Ramos (cell line): ENCODE measurements around the gene USP38.
"Not testable (repeated sequence)": the region's sequence is repeated elsewhere in the genome, so short reads cannot be mapped to it uniquely, and the experiment has no call there.

Experiments
- in situ Hi-C: fragments of 300-500 bp; cut with MboI; formaldehyde crosslinking; loops from one replicate; pipeline ENCODE4 v1.14.3; 2022; ENCODE audit warnings: low sequenced_read_pairs; ENCODE audit not compliant: unreplicated experiment

Gene USP38

GRCh38 chr4:143184503-143185252, at the start of gene USP38:
TSS of gene USP38 (plus strand) at chr4:143184917. CDS start at chr4:143185451, 534 bp downstream.
- in situ Hi-C loops: no loop called here

- in situ Hi-C loops: no loop called here
These were observed 49.4 kb upstream of the USP38 start for GRCh38 chr4:143135358-143135757.

GRCh38 chr4:143140696-143141095, 44.0 kb upstream of the USP38 start:
- in situ Hi-C loops: no loop called here

DNA sequence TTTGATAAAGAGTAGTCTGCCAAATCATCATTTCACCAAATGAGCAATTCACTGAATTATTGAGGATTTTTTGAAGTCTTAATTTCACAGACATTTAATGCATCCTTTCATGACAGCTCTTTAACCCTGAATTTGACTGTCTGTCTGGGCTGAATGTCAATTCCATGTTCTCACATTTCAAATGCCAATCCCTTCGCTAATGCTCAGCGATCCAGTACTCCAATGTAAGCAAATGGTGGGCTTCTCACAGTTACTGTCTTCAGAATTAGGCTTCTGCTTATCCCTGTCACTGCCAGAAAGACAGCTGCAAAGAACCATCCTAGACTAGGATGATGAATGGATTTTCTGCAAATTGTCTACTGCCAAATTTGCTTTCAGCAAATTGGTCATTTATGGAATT, 36.2 kb upstream of the USP38 start:
- in situ Hi-C loops: no loop called here

- in situ Hi-C loops: no loop called here
These were observed 27.9 kb upstream of the USP38 start for GRCh38 chr4:143156853-143157252.

- in situ Hi-C loops: no loop called here
These were observed 21.1 kb upstream of the USP38 start for GRCh38 chr4:143163614-143164013.

- in situ Hi-C loops: not testable (repeated sequence)
These were observed 18.0 kb upstream of the USP38 start for GRCh38 chr4:143166722-143167121.

DNA sequence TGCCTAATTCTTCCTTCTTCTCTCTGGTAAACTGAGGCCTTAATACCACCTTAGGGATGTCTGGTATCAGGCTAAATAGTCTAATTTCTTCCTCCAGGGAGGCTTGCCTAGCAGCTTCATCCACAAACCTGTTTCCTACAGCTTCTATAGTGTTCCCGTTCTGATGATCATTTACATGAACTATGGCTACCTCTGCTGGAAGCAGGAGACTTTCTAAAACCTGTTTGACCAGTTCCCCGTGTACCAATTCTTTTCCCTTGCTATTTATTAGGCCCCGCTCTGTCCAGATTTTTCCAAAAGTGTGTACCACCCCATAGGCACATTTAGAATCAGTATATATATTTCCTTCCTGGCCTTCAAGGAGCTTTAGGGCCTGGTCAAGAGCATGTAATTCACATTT, 5.8 kb upstream of the USP38 start:
- in situ Hi-C loops: no loop called here

- in situ Hi-C loops: no loop called here
These were observed 1.1 kb upstream of the USP38 start for GRCh38 chr4:143183513-143184216.

- in situ Hi-C loops: no loop called here
These were observed 557 bp upstream of the USP38 start for GRCh38 chr4:143184217-143184502.

- in situ Hi-C loops: no loop called here
These were observed 763 bp downstream of the USP38 start for GRCh38 chr4:143185253-143186107.

DNA sequence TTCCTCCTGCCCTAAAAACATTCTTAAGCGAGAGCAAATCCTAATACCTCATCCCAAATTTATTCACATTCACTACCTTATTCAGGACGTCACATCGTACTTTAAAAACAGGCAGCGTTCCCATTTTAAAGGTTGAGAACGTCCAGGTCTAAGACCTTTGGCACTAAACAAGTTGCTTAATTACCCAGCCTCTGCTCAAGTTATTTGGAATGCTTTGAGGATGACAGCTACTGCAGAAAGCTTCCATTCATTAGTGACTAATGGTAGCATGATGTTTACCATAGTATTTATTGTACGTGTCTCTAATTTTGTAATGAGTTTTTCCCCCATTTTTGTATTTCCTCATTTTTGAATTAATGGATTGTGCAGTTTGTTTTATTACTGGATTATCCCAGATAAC, 1.5 kb downstream of the USP38 start:
- in situ Hi-C loops: no loop called here

DNA sequence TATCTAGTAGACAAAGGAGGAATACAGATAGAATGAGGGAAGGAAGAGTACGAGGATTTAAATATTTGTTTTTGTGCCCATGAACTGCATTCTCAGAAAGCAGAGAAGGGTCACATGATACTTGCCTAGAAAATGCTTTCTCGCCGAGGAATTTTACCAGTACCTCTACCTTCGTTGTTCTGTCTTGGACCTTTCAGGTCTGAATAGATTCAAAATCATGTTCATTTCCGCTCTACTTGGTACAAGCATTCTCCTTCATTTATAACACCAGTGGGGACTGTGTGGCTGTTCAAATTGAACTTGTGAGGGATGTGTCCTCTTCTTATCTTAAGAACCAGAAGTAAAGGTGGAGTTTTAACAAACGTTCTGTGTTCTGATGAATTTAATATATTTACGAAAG, 1.9 kb downstream of the USP38 start:
- in situ Hi-C loops: no loop called here

DNA sequence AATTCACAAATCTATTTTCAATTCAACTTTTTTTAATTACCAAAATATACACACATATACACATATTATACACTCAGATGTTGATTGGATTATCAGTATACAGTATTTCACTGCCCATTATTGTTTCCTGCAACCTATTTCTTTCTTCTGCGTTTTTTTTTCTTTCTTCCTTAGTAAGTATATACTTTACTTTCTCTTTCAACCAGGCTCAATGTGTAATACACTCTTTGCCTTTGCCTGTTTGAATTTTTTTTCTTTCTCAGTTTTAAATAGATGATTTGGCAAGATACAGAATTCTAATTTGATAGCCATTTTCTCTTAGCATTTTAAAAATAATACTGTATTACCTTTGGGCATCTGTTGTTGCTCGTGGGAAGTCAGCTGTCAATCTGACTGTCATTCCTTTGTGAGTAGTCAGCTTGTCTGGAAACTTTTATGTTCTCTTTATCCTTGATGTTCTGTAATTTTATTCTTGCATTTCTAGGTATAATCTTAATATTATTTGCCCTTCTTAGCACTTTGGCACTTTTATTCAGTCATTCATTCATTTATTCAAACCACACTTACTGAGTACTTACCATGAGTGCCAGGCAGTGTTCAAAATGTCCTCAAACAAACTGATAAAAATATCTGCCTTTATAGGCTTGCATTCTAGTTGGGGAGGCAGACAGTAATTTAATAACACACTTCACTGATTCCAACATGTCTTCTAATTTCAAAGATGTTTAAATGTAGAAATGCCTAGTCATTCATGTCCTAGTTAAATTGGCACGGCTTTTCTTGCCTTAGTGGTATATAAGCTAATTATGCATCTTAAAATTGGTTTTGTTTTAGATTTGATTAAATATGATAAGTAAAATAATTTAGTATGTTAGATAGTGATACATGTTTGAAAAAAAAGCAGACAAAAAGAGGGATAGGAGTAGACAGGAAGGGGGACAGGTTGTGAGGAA, 3.7 kb downstream of the USP38 start:
- in situ Hi-C loops: no loop called here

GRCh38 chr4:143189528-143189927, 4.8 kb downstream of the USP38 start:
- in situ Hi-C loops: no loop called here

DNA sequence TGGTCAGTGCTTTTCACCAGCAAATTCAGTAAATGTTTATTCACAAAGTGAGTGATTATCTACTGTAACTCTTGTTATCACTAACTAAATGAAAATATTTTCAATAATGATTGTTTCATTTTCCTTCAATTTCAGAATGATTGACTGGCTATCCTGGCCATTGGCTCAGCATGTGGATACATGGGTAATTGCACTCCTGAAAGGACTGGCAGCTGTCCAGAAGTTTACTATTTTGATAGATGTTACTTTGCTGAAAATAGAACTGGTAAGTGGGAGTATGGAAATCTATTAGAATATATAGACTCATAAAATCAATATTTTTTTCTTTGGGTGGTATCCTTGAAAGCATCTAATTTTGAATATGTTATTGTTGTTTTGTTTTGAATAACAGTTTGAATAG, 10.9 kb downstream of the USP38 start:
- in situ Hi-C loops: no loop called here

DNA sequence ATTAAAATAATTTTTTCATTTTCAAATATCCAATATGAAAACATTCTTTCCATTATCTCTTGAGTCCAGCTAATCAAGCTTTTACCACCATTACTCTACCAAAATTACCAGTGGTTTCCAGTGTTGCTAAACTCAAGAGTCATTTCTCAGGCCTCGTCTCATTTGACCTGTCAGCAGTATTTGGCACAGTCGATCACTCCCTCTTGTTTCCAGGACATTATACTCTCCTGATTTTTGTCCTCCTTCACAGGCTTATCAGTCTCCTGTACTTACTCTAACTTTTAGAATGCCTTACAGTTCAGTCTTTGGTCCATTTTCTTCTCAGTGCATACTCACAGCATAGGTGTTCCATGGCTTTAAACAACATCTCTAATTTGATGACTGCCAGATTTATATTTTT, 11.6 kb downstream of the USP38 start:
- in situ Hi-C loops: no loop called here

DNA sequence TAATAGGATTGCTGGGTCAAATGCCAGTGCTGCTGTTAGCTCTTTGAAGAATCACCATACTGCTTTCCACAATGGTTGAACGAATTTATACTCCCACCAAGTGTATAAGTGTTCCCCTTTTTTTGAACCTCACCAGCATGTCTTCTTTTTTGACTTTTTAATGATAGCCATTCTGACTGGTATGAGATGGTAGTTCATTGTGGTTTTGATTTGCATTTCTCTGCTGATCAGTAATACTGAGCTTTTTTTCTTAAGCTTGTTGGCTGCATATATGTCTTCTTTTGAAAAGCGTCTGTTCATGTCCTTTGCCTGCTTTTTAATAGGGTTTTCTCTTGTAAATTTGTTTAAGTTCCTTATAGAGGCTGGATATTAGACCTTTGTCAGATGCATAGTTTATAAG, 14.8 kb downstream of the USP38 start:
- in situ Hi-C loops: no loop called here

DNA sequence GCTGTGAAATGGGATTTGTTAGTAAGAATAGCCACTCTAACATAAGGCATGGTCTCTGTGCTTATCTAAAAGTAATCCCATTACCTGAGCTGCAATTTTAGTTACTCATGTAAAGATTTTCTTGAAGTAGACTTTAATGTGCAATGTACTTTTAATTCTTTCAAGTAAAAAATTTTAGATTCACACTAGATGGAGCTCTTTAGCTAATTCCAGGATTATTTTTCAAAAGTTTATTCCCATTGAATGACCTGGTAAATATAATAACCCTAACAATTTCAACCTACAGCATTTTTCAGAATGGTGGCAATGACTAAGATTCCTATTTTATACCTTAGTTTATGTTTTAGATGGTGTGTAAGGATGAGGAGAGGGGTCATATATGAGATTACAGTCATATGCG, 18.1 kb downstream of the USP38 start:
- in situ Hi-C loops: loop anchor here (10.0 kb wide), 1 partner anchor 282 kb away; no protein-coding TSS in a partner anchor

- in situ Hi-C loops: loop anchor here (10.0 kb wide), 1 partner anchor 281 kb away; no protein-coding TSS in a partner anchor
These were observed 18.9 kb downstream of the USP38 start for GRCh38 chr4:143203577-143203976.
